Vagina (tissue), 2 donors: ENCODE measurements around the gene KNDC1. TPM values are rescaled to one million over a fixed set of nuclear protein-coding genes. Genes with fewer than 3 reads are reported as not detected.

Experiments used
- DNase-seq, 2 donors: peaks; one replicate each; pipeline ENCODE4 v3.0.0-alpha.2; 2017; ENCODE audit errors: extremely low spot score in 2 of 2
- H3K27ac ChIP-seq: fragments of 200-600 bp; sonication (generic); one replicate; pipeline ENCODE4 v1.5.1; 2019
- H3K27me3 ChIP-seq: fragments of 200-600 bp; sonication (generic); one replicate; pipeline ENCODE4 v1.5.1; 2019
- H3K36me3 ChIP-seq, 2 donors: fragments of 200-600 bp; sonication (generic); one replicate each; pipeline ENCODE4 v1.5.1; 2017 to 2019
- H3K4me1 ChIP-seq: fragments of 200-600 bp; sonication (generic); one replicate; pipeline ENCODE4 v1.5.1; 2019
- H3K4me3 ChIP-seq, 2 donors: fragments of 200-600 bp; sonication (generic); 1 replicate in 1 of 2; 2 replicates in 1 of 2; pipeline ENCODE4 v1.5.1; 2016 to 2019
- H3K9me3 ChIP-seq: fragments of 200-600 bp; sonication (generic); one replicate; pipeline ENCODE4 v1.5.1; 2019
- CTCF ChIP-seq, 3 experiments: fragments of 450-650 bp in 2 of 3; fragments of 200-600 bp in 1 of 3; sonication (generic) in 1 of 3; IDR thresholded peaks; one replicate each; pipeline ENCODE4 v1.5.1; 2017 to 2019; ENCODE audit warnings: antibody characterized with exemption in 3 of 3, mild to moderate bottlenecking in 2 of 3, moderate library complexity in 2 of 3
- POLR2A ChIP-seq, 2 donors: fragments of 450-650 bp; IDR thresholded peaks; one replicate each; pipeline ENCODE4 v1.6.1; 2017; ENCODE audit warnings: antibody characterized with exemption in 2 of 2, mild to moderate bottlenecking in 2 of 2, moderate library complexity in 2 of 2
- POLR2AphosphoS5 ChIP-seq, 2 donors: sonication (generic); formaldehyde crosslinking; IDR thresholded peaks; one replicate each; pipeline ENCODE4 v1.9.0; 2017; ENCODE audit warnings: antibody characterized with exemption in 2 of 2, mild to moderate bottlenecking in 2 of 2, low read depth in 1 of 2; ENCODE audit not compliant: insufficient read depth in 1 of 2
- intact Hi-C: fragments of 100-400 bp; cut with DNase I; formaldehyde crosslinking; loops from one replicate; pipeline ENCODE4 v1.15.1; 2023
- total RNA-seq: library from RNA; depleted of rRNA; stranded (reverse); fragments of >200 nt; gene quantifications from one replicate; pipeline ENCODE4 v1.2.3, GENCODE V29; 2016

The KNDC1 gene
- total RNA-seq, 1 donor from 2014 or later: 3.4 TPM

DNA sequence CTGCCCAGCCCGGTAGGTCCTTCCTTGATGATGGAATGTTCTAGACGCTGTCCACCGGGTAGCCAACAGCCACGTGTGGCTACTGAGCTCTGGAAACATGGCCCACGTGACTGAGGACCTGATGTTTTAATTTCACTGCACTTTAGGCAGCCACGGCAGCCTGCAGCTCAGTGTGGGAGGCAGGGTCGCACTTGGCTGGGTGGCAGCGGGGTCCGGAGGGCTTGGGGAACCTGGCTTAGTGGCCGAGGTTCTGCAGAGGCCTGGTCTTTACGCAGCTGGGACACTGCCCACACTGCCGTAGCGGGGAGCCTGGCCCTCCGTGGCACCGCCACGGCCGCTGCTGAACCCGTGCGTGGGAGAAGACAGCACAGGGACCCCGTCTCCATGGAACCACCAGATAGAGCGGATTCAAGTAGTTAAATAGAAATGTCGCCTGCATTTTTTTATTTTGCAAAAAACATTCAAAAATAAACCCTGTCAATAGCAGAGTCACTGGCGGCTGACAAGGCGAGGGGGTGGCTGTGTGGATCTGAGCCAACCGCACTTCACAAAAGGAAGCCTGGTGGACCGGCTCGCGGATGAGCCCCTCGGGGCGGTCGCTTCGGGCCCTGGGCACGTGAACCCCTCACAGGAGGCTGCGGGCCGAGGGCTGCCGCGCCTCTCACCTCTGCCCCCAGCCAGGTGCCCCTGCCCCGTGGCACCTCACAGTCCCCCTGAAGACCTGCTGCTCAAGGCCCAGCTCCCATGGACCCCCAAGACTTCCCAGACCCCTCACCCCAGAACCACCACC, 44.4 kb downstream of the KNDC1 start:
- TF ChIP-seq POLR2A (IDR thresholded peaks at IDR 0.05) (no peak), POLR2AphosphoS5 (IDR thresholded peaks at IDR 0.05; ENCODE audit: insufficient read depth in 1 of 2, low read depth in 1 of 2) (no peak), CTCF (IDR thresholded peaks at IDR 0.05) (no peak)
- Histone ChIP-seq H3K36me3 (no peaks in the 10 kb centered on the region), H3K4me3 (no peak overlapping the region), H3K27ac (no peak overlapping the region), H3K9me3 (no peaks in the 10 kb centered on the region), H3K4me1 (no peaks in the 10 kb centered on the region), H3K27me3 (no peaks in the 10 kb centered on the region)
- DNase-seq: no peak
- intact Hi-C loops: no loop called here

DNA sequence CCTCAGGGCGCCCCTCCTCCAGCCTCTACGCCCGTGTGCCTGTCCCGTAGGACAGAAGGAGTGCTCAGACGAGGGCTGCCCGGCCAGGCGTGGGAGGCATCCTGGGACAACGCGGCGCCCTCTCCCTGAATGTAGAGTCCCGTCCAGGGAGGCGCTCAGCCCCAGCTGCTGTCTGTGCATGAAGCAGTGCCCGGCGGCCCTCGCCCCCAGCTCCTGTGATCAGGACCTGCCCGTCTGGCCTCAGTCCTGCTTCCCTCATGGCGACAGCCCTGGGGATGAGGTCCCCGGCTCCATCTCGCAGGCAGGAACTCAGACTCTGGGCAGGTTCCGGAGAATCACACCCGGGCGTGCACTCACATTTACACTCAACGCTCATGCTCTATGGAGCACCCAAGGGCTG, 45.1 kb downstream of the KNDC1 start:
- Histone ChIP-seq H3K27me3 (no peaks in the 10 kb centered on the region), H3K27ac (no peak overlapping the region), H3K9me3 (no peaks in the 10 kb centered on the region), H3K4me3 (no peak overlapping the region), H3K4me1 (no peaks in the 10 kb centered on the region), H3K36me3 (no peaks in the 10 kb centered on the region)
- intact Hi-C loops: no loop called here
- TF ChIP-seq CTCF (IDR thresholded peaks at IDR 0.05) (no peak), POLR2A (IDR thresholded peaks at IDR 0.05) (no peak), POLR2AphosphoS5 (IDR thresholded peaks at IDR 0.05; ENCODE audit: insufficient read depth in 1 of 2, low read depth in 1 of 2) (no peak)
- DNase-seq: no peak

- intact Hi-C loops: no loop called here
- no peaks in the 10 kb centered on the region for H3K9me3 ChIP-seq
- TF ChIP-seq POLR2AphosphoS5 (IDR thresholded peaks at IDR 0.05; ENCODE audit: insufficient read depth in 1 of 2, low read depth in 1 of 2) (no peak), POLR2A (IDR thresholded peaks at IDR 0.05) (no peak), CTCF (IDR thresholded peaks at IDR 0.05) (no peak)
These were observed 46.5 kb downstream of the KNDC1 start for GRCh38 chr10:133206356-133207040.

DNA sequence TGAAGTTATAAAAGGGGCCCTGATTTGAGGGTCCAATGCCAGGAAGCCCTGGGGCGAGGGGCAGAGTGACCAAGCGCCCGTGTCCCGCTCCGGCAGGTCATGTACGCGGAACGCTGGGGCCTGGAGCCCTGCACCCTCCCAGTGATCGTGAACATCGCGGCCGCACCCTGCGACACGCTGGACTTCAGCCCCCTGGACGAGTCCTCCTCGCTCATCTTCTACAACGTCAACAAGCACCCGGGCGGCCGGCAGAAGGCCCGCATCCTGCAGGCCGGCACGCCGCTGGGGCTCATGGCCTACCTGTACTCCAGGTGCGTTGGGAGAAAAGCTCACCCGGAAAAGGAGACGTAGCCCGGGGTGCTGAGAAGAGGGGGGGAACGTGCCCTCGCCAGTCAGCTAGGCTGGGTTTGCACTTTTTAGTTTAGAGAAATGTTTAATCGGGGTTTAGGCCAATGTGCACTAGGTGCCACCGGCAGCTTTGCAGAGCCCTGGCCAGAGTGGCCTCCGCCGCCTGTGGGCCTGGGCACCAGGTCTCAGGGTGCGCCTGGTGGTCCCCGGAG, 47.1 kb downstream of the KNDC1 start:
- no peak overlapping the region for H3K4me3 ChIP-seq
- no peaks in the 10 kb centered on the region for H3K9me3 ChIP-seq
- intact Hi-C loops: no loop called here
- H3K27ac ChIP-seq: no peak overlapping the region
- no peaks in the 10 kb centered on the region for H3K36me3 ChIP-seq
- DNase-seq: no peak
- no peaks in the 10 kb centered on the region for H3K27me3 ChIP-seq
- H3K4me1 ChIP-seq: no peaks in the 10 kb centered on the region
- no peak for TF ChIP-seq POLR2AphosphoS5 (IDR thresholded peaks at IDR 0.05; ENCODE audit: insufficient read depth in 1 of 2, low read depth in 1 of 2)
- no peak for TF ChIP-seq CTCF (IDR thresholded peaks at IDR 0.05)
- TF ChIP-seq POLR2A (IDR thresholded peaks at IDR 0.05): no peak

More at GRCh38 chr10:133206356-133207040, 46.5 kb downstream of the KNDC1 start:
- Histone ChIP-seq H3K4me3 (no peak overlapping the region), H3K27me3 (no peaks in the 10 kb centered on the region), H3K4me1 (no peaks in the 10 kb centered on the region), H3K36me3 (no peaks in the 10 kb centered on the region), H3K27ac (no peak overlapping the region)
- no peak for DNase-seq
